ENCODE results near the gene HOXA13. TPM values are rescaled to one million over a fixed set of nuclear protein-coding genes. Genes with fewer than 3 reads are reported as not detected.

HOXA13 gene
- polyA plus RNA-seq, 1 donor (not counting 4 experiments of a cell fraction or from before 2014, with no cell fraction given) = not detected

- H3K4me2 ChIP-seq (ENCODE audit: control insufficient read depth, extremely low read depth, insufficient read depth, low read depth, low read length) = peak overlapping the region; percentile 98
- dilution Hi-C loops (cut with MboI; ENCODE audit: extremely low pct_ligation_motif_present, low sequenced_read_pairs) = no loop called here
- no peaks in the 10 kb centered on the region for H3K9me1 ChIP-seq (ENCODE audit: control insufficient read depth, extremely low read depth, insufficient read depth, low read length)
- peaks cover 41% of the 10 kb centered on the region for H3K79me2 ChIP-seq (ENCODE audit: control insufficient read depth, insufficient read depth, low read length)
- H3K27me3 ChIP-seq (ENCODE audit: control insufficient read depth, extremely low read depth, insufficient read depth, low read length) = peaks cover 6% of the 10 kb centered on the region
- FAIRE-seq (no peak), DNase-seq (ENCODE audit: low read depth, low spot score) (no peak)
- peak overlapping the region; percentile 54 for H3K27ac ChIP-seq (ENCODE audit: control insufficient read depth, insufficient read depth, low read length)
- no peak for TF ChIP-seq EZH2 (IDR thresholded peaks at IDR 0.05; ENCODE audit: low read length)
- TF ChIP-seq, protein P1, sequence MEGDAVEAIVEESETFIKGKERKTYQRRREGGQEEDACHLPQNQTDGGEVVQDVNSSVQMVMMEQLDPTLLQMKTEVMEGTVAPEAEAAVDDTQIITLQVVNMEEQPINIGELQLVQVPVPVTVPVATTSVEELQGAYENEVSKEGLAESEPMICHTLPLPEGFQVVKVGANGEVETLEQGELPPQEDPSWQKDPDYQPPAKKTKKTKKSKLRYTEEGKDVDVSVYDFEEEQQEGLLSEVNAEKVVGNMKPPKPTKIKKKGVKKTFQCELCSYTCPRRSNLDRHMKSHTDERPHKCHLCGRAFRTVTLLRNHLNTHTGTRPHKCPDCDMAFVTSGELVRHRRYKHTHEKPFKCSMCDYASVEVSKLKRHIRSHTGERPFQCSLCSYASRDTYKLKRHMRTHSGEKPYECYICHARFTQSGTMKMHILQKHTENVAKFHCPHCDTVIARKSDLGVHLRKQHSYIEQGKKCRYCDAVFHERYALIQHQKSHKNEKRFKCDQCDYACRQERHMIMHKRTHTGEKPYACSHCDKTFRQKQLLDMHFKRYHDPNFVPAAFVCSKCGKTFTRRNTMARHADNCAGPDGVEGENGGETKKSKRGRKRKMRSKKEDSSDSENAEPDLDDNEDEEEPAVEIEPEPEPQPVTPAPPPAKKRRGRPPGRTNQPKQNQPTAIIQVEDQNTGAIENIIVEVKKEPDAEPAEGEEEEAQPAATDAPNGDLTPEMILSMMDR (optimal IDR thresholded peaks at IDR 0.05 in 1 of 3, IDR thresholded peaks at IDR 0.05 in 1 of 3, conservative IDR thresholded peaks at IDR 0.05 in 1 of 3; ENCODE audit: extremely low read depth in 1 of 3, insufficient read depth in 2 of 3, low read length in 3 of 3) = no peak
- H3K36me3 ChIP-seq (ENCODE audit: control insufficient read depth in 2 of 2, extremely low read depth in 1 of 2, insufficient read depth in 2 of 2, low read length in 2 of 2) = peaks cover 0 to 4% of the 10 kb centered on the region in 2 experiments
- no peaks in the 10 kb centered on the region for H4K20me1 ChIP-seq (ENCODE audit: control insufficient read depth, extremely low read depth, insufficient read depth, low read length)
- peaks cover 25% of the 10 kb centered on the region for H3K4me1 ChIP-seq (ENCODE audit: control insufficient read depth, extremely low read depth, insufficient read depth, low read length)
- H3K9ac ChIP-seq (ENCODE audit: control insufficient read depth, extremely low read depth, insufficient read depth, low read length) = peak overlapping the region; percentile 83
- peak overlapping the region; percentile 78 to 94 (median 84) for H3K4me3 ChIP-seq (ENCODE audit: control insufficient read depth in 2 of 3, extremely low read depth in 1 of 3, insufficient read depth in 2 of 3, low read depth in 1 of 3, low read length in 3 of 3)
- H3K9me3 ChIP-seq (ENCODE audit: control insufficient read depth, low read depth, low read length) = no peaks in the 10 kb centered on the region
- peak overlapping the region; percentile 67 for H2AFZ ChIP-seq (ENCODE audit: control insufficient read depth, low read length)
Observed at GRCh38 chr7:27173511-27173955, 26.4 kb downstream of the HOXA13 start.

GRCh38 chr7:27172823-27173510, 26.9 kb downstream of the HOXA13 start:
- FAIRE-seq (no peak), DNase-seq (ENCODE audit: low read depth, low spot score) (no peak)
- Histone ChIP-seq H3K27ac (ENCODE audit: control insufficient read depth, insufficient read depth, low read length) (peak overlapping the region; percentile 54), H4K20me1 (ENCODE audit: control insufficient read depth, extremely low read depth, insufficient read depth, low read length) (no peaks in the 10 kb centered on the region), H3K9ac (ENCODE audit: control insufficient read depth, extremely low read depth, insufficient read depth, low read length) (peak overlapping the region; percentile 83), H3K9me3 (ENCODE audit: control insufficient read depth, low read depth, low read length) (no peaks in the 10 kb centered on the region), H3K27me3 (ENCODE audit: control insufficient read depth, extremely low read depth, insufficient read depth, low read length) (peaks cover 6% of the 10 kb centered on the region), H3K9me1 (ENCODE audit: control insufficient read depth, extremely low read depth, insufficient read depth, low read length) (no peaks in the 10 kb centered on the region), H2AFZ (ENCODE audit: control insufficient read depth, low read length) (peak overlapping the region; percentile 54), H3K4me2 (ENCODE audit: control insufficient read depth, extremely low read depth, insufficient read depth, low read depth, low read length) (peak overlapping the region; percentile 98), H3K4me3 (ENCODE audit: control insufficient read depth in 2 of 3, extremely low read depth in 1 of 3, insufficient read depth in 2 of 3, low read depth in 1 of 3, low read length in 3 of 3) (peak overlapping the region; percentile 78 to 94 (median 84)), H3K4me1 (ENCODE audit: control insufficient read depth, extremely low read depth, insufficient read depth, low read length) (peaks cover 30% of the 10 kb centered on the region), H3K36me3 (ENCODE audit: control insufficient read depth in 2 of 2, extremely low read depth in 1 of 2, insufficient read depth in 2 of 2, low read length in 2 of 2) (peaks cover 0 to 4% of the 10 kb centered on the region in 2 experiments), H3K79me2 (ENCODE audit: control insufficient read depth, insufficient read depth, low read length) (peaks cover 47% of the 10 kb centered on the region)
- TF ChIP-seq, protein P1 (optimal IDR thresholded peaks at IDR 0.05 in 1 of 3, IDR thresholded peaks at IDR 0.05 in 1 of 3, conservative IDR thresholded peaks at IDR 0.05 in 1 of 3; ENCODE audit: extremely low read depth in 1 of 3, insufficient read depth in 2 of 3, low read length in 3 of 3) = no peak
- no peak for TF ChIP-seq EZH2 (IDR thresholded peaks at IDR 0.05; ENCODE audit: low read length)
- dilution Hi-C loops (cut with MboI; ENCODE audit: extremely low pct_ligation_motif_present, low sequenced_read_pairs) = no loop called here

All from keratinocyte (primary cell).